ENCODE data around the gene FAM83B.
"Not testable (repeated sequence)": the region's sequence is repeated elsewhere in the genome, so short reads cannot be mapped to it uniquely, and the experiment has no call there.

The FAM83B gene

DNA sequence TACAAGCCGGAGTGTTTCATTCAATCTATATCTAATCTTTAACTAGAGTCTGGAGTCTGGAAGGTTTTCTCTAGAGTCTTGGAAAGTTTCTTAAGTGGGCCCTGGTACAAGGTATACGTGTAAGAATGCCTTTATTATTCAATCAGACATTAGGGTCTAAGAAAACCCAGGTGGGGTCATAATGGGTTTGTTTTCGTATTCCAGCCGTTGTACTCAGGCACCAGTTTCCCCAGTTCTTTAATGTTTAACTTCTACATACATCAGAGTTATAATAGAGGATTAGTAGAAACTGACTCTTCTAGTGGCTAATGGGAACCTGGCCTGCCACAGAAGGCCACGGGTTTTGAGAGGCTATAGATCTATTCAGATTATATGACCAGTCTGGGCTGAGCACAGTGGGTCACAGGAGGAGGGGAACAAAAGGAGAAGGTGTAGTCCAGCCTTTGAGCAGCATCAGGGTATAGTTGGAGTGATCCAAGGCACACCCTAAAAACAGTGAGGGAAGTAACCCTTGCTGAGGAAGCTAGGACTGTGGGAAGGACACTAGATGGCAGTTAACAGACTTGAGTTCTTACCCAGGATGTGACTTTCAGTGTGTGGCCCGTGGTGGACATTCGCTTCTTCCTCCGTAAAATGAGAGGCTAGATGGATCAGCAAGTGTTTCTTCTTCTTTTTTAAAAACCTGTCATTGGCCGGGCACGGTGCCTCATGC is 15.5 kb downstream of the FAM83B start:
- no peak for DNase-seq

DNA sequence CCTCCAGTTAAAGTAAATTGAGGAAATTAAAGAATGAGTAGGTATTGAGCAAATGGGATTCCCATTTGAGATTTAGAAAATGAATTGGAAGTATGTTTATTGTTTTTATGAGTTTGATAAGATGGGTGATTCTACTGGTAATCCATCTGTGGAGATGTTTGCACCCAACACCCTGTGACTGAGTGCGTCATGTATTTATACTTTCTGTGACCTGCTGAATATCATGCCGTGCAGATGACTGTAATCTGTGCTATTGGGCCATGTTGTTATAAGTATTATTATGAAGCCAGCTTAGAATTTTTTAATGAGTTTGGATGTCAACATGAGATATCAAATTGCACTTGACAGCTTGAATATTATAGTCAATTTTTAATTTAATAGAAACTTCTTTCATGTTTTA is 17.7 kb downstream of the FAM83B start:
- DNase-seq, result no peak

DNA sequence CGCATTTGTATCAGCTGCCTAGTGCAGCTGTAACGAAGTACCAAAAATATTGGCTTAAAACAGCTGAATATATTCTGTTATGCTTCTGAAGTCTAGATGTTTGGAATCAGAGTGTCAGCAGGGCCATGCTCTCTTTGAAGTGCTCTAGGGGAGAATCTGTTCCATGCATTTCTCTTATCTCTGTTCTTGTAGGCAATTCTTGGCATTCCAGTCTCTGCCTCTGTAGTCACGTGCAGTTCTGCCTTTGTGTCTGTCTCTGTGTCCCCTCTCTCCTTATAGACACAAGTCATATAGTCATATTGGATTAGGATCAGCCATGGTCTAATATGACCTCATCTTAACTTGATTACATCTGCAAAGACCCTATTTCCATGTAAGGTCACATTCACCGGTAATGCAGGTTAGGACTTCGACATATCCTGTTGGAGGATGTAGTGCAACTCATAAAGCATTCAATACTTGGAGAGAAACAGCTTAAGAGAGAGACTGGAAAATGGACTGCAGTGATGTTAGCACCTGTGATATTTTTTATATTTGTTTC is 18.6 kb downstream of the FAM83B start:
- DNase-seq, result no peak

DNA sequence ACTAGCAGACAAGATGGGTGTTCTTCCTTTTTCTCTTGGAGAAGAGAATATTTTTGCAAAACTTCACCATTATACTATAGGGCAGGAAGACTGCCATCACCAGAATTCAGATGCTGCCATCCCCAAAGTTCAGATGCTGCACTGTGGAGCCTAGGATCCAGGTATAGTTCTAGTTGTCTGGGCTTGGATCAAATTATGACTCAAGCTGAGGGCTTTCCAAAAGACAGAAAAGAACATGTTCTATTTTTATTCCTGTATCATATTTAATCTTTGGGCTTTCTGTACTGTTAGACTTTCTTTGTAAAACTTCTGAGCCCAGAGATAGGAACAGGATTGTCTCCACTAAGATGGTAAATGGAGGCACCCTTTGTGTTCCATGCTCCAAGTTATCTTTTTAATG is 22.0 kb downstream of the FAM83B start:
- DNase-seq, result no peak

DNA sequence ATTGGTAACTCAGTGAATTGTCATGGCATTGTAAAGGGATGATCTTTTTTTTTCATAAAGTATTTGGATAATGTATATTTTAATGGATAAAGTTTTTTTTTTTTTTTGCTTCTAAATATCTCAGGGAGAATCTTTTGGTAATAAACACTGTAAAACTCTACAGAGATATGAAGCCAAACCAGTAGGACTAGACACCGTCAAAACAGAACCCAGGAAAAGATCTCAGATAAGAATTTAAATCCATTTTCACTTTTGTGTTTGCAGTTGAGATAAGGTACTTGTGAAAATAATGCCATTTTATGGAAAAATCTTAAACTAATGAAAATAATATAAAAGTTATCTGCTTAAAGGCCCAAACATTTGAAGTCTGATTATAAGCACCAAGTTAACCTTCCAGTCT is 27.0 kb downstream of the FAM83B start:
- no peak for DNase-seq

DNA sequence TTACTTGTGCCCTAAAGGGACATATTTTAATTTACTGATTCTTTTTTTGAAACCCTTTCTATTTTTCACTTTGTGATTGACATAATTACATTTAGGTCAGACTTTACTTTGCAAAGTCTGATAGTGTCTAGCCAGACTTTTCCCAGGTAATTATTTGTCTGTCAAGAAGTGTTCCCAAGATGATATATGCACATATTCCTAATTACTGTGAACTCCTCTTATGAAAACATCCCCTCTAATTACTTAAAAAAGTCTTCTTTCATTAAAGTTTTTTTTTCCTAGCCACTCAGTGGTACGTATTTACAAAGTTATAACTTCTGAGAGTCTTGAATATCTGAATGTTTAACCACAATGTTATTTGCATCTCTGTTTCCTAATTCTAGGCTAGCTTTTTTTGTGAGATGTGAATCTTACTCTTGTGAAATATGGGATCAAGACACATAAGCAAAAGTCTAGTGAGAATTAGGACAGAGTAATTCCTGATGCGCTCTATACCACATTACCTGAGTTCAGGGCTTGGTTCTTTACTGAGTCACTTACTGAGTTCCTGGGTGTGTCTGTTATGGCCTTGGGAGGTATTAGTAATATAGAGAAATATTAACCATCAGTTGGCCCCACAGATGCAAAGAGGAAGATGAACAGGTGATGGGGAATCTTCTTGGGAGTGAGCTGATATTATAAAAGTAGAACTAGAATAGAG is 27.9 kb downstream of the FAM83B start:
- no peak for DNase-seq

DNA sequence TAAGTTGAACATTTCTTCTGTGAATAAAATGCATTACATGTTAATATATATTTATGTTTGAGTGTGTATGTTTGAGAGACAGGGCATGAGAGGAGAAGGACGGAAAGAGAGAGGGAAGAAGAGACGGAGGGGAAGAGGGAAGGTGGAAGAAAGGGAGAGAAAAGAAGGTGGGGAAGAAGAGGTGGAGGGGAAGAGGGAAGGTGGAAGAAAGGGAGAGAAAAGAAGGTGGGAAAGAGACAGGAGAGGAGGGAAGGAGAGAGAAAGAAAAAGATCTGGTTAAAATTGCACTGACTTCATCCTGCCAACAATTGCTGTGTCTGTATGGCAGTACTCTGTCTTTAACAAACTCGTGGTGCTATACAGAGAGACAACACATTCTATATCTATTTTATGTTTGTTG is 29.0 kb downstream of the FAM83B start:
- DNase-seq, result no peak

DNA sequence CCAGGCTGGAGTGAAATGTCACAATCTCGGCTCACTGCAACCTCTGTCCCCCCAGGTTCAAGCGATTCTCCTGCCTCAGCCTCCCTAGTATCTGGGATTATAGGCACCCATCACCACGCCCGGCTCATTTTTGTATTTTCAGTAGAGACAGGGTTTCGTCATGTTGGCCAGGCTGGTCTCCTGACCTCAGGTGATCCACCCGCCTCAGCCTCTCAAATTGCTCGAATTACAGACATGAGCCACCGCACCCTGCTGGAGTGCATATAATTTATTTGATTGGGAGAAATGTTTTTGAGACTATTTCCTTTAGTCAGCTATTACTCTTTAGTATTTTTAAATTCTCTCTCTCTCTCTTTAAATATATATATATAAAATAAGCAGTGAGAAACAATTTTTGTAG is 29.8 kb downstream of the FAM83B start:
- DNase-seq, result no peak

DNA sequence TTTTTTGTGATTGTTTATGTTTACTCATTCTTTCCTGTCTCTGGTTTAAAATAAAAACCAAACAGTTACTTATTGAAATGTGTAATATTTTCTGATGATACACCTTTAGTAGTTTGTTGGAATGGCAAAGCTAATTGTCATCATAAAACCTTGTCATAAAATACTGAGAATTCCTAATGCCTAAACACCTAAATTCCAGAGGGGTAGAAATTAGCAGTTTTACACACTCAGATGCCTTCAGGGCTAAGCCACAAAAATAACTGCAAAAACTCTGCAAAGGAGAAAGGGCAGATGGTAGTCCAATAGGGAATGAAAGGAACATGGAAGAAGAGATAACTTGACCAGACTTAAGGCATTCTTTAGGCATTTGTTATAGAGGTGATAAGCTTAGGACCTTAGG is 30.3 kb downstream of the FAM83B start:
- DNase-seq, result no peak

DNA sequence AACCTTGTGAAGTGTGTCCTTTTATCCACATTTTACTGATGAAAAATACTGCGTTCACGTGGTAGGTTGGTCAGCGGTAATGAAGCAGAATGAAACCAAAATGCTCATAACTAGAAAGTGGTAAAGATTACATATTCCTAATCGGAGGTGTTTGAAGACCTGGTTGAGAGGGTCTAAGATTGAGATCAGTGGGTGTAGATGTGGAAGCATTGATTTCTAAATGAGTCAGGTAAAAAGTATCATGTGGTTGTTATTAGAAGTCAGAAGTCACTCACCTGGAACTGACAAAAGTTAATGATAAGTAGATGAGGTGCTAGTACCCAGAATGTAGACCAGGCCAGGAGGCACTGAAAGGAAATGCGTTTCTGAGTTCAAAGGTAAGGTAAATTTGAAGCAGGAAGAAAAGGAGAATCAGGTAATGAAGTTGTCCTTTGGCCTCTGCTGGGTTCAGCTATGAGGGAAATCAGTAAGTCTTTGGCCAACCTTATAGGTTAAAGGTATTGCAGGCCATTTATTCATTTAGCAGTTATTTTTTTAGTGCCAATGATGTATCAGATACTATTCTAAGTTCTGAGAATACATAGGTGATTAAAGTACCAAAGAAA is 31.2 kb downstream of the FAM83B start:
- no peak for DNase-seq

DNA sequence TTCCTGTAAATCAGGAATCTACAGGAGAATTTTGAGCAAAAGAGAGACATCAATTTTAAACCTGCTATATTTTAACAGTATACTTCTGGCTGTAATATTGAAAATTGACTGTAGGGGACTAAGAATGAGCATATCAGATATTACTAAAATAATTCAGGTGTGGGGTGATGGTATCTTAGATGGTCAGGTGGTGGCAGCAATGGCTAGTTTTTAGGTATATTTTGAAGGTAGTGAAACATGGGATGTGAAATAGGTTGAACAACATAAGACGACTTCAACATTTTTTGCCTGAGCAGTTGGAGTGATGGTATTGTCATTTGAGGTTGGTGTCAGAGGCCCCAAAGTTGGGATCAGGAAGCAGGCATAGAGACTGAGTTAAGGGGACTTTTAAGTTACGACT is 32.1 kb downstream of the FAM83B start:
- no peak for DNase-seq

DNA sequence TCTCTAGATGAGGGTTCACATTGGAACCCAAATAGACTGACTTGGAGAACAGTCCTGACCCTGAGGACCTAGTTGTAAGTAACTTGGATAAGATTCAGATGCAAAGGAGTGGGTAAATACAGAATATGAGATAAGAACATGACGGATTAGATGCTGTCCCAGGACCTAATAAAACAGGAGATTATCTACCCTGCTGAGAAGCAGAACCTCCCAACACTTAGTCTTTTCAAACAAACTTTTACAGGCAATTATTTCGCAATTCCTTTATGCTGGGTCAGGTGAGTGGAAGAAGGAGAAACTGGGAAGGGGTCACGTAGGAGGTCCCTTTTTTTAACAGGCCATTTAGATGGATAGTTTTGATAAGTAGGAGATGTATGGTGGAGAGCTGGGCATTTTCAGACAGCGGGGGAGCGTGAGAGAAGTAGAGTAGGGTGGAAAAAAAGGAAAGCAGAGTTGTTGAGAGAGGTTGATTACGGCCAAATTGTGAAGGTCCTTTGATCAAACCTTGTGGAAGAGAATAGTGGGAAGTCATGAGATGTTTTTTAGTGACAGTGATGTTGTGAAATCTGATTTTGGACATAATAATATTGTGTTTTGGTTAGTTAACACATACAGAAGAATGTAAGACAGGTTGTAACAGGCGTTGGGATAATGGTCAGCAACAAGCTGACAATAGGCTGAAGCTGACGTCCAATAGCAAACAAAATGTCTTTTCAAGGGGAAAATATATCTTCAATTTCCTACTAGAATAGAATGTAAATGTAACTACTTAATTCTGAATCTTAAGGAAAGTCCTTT is 32.8 kb downstream of the FAM83B start:
- DNase-seq, result no peak

DNA sequence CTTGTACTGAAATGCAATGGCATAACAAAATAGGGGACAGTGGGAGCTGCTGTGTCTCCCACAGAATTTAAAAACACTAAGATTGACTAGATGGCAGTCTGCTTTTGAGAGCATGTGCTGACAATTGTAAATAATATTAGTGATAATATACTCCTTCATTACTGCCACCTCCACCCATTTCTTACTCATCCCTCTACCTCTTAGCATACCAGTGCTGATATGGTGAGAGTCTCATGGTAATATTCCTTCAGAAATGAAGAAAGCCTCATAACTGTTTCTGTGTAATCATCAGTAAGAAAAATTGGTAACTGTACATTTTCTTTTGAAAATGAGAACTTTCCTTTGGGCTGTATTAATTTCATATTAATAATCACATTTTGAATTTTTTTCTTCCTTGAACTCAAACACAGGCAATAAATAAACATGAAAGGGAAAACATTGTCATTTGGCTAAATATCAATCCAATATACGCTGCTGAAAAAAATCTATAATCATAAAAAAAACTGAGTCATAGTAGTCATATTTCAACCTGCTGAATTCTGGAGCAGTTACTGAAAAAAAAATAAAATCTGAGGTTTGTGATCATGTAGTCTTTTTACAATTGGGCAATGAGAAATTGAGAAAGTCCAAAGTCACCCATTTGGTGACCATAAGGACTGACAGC is 34.6 kb downstream of the FAM83B start:
- DNase-seq, result no peak

DNA sequence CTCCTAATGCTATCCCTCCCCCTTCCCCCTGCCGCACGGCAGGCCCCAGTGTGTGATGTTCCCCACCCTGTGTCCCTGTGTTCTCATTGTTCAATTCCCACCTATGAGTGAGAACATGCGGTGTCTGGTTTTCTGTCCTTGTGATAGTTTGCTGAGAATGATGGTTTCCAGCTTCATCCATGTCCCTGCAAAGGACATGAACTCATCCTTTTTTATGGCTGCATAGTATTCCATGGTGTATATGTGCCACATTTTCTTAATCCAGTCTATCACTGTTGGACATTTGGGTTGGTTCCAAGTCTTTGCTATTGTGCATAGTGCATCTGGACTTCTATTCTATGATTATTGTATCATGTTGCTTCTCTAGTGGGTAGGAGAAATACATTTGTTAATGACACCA is 35.3 kb downstream of the FAM83B start:
- not testable (repeated sequence) for DNase-seq

DNA sequence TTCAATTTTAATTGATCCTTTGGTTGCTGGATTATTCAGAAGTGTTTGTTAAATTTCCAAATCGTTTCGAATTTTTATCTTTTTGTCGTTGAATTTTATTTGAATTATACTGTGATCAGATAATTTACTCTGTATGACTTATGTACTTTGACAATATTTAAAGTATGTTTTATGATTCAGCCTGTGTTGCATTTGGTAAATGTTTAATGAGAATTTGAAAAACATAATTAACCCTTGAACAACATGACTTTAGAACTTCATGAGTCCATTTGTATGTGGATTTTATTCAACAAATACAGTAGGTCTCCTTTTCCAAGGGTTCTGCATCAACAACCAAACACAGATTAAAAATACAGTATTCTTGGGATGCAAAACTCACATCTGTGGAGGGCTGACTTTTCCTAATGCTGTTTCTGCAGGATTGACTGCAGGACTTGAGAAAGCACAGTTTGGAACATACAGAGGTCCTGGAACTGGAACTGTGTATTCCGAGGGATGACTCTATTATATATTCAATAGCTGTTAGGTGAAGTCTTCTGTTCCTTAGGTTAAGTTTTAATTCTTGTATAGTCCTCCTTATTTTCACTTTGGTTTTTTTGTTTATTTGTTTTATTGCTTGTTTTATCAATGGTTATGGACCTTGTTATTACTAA is 40.5 kb downstream of the FAM83B start:
- no peak for DNase-seq

DNA sequence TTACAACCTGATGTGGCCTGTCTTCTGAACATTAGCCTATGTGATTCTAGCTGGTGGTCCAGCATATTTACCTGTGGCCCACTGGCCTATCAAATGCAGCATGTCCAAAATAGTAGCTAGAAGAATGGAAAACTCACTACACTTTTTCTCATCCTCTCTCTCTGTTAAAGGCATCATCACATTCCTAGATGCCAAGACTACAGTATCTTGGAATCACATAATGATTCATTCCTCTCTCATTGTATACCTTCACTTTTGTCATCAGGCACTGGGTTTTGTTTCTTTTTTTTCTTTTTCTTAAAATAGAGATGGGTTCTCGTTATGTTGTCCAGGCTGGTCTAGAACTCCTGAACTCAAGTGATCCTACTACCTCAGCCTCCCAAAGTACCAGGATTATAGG is 45.0 kb downstream of the FAM83B start:
- DNase-seq, result no peak

DNA sequence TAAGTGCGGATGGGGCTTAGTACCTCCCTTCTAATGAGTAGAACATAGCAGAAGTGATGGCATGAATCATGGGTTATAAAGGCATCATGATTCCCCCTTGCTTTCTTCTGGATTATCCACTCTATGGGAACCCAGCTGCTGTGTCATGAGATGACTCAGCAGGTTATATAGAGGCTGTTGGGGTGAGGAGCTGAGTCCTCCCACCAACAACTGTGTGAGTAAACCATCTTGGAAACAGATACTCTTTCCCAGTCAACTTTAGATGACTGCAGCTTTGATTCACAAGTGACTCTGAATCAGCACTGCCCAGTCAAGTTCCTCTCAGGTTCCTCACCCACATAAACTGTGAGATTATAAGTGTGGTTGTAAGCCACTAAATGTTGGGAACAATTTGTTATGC is 46.3 kb downstream of the FAM83B start:
- DNase-seq, result peak in 1 of 2 donors; percentile 5

DNA sequence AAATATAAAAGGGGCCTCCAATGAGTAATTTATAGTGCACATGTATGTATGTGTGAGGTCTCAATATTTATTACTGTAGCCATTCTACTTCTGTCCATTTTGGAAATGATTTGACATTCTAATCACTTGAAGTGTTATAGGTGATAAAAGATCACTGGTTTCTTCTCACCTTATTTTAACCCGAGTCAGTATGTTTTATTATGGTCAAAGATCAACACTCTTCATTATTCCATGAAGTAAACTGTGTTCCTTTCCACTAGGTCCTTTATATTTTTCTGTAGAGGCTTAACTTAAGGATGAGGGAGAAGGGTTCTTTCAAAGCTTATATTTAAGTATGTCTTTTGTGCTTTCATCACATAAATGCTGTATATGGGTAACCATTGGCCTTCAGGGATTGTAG is 47.2 kb downstream of the FAM83B start:
- no peak for DNase-seq

DNA sequence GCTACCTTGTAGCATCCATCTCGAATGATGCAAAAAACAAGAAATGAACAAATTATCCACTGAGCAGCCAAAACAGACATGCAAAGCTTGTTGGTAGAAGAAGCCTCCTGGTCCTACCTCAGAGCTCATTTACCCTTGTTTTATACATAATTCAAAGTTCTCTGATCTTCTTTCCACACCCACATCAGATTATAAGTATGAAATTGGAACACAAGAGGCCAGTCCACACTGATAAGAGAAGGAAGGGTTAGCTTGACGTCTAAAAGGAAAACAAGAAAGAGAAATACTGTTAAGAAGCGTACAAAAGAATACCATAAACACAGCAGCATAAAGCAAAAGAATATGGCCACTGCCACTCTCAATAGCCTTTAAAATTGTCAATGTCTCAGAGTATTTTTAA is 49.7 kb downstream of the FAM83B start:
- no peak for DNase-seq

DNA sequence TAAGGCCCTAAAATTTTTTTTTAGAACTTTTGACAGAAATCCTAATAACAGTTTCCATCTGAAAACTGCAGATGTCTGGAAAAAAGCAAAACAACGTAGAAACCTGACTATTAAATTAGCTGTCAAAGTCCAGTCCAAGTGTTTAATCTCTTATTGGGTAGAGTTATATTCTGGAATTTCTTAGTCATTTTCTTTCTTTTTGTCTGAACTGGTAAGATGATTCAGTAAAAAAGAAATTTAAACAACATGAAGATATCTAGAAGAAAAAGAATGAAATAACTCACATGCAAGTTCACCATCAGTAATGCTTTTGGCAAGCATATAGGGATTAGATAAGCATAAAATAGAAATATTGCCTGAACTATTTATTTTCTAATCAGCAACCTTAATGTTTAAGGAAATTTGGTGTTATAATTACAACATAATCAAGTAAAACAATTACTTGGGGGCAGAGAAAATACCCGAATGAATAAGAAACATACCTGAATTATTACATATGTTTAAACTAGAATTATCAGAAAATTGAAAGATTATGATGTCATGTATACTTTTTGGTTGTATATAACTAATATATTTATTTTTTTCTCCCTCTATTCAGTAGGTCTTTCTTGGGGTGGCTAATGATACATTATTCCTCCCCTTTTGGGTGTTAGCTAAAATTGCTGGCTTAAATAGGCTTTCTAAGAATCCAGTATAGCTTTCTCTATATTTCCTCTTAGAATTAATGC is 51.1 kb downstream of the FAM83B start:
- DNase-seq, result no peak

DNA sequence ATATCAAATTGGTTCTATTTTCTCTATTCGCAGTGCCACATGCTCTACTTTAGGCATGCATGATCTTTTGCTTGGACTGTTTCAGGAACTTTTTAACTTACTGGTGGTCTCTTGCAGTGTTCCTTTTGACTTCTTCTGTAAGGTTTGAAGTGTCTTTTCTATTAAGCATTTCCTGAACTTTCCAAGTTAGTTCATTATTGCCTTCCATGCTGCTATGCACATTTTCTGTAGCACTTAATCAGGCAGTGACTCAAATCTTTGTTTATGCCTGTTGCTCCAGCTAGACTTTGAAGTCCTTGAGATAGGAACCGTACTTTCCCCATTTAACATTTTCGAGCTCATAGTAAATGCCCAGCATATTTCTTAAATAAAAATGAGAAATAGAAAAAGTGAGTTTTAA is 52.2 kb downstream of the FAM83B start:
- DNase-seq, result no peak
